ENCODE data around the gene YTHDC1.
A peak's percentile ranks its signal among the peaks of the same experiment; 100 is the strongest.

The YTHDC1 gene

GRCh38 chr4:68352791-68353190 lies 2.9 kb upstream of the YTHDC1 start:
- no peak for DNase-seq

GRCh38 chr4:68349279-68349648 lies 626 bp downstream of the YTHDC1 start:
- DNase-seq = peak in 1 of 2 donors; percentile 47

DNA sequence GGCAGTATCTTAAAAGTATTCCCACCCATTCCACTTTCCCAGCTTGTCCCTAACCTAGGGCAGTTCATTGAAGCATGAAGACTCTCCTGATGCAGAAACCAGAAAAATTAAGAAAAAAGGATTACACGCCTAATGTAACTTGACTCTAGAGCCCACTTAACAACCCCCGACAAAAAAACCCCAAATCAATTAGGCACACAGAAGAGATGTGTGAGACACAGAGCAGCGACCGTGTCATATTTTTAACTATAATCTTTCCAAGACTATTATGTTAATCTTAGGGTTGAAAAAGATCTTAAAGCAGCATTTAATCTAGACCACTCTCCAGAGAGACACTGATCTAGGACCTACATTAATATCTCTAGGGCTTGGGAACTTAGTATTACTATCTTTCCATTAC lies 1.3 kb downstream of the YTHDC1 start:
- peak in 1 of 2 donors; percentile 17 for DNase-seq

DNA sequence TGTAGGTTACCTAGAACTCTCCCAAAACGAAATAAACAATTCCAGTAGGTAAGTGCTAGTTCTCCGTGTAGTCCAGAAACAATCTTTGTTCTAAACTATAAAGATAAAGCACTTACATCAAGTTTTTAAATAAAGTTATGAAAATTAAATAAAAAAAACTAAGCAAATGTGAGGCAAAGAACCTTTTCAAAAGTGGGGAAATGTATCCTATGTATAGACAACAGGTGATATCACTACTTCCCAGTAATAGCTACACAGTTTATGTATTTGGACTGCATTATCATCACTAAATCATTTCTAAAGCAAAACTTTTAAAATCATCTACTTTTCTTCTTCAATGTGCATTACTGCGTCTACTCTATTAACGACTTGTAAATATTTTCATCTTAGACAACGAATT lies 2.0 kb downstream of the YTHDC1 start:
- no peak for DNase-seq

DNA sequence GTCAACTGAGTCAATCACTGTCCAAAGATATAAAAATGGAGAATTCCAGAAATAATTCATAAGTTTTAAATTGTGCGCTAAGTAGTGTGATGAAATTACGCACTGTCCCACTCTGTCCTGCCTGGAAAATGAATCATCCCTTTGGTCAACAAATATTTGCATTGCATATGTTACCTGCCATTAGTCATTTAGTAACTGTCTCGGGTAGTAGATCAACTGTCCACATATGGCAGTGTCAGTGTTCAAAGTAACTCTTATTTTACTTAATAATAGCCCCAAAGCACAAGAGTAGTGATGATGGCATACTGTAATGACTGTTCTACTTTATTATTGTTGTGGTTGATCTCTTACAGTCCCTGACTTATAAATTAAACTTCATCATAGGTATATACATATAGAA lies 3.4 kb downstream of the YTHDC1 start:
- DNase-seq = no peak

GRCh38 chr4:68344785-68345184 lies 5.1 kb downstream of the YTHDC1 start:
- no peak for DNase-seq

DNA sequence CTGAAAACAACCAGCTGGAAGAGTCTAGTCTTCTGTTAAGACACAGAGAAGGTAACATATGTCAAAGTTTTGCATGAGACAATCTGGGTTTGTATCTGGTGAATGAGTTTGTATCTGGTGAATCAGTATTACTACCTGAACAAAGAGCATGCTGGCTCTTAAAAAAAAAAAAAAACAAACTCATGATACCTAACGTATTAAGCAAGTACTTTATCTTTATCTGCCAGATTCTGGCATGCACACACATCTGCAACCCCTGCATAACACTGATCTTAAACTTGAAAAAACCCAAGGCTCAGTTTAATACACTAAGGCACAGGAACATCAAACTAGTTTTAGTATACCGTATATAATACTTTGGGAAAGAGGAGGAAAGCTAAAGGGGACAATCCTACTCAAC lies 5.8 kb downstream of the YTHDC1 start:
- no peak for DNase-seq

DNA sequence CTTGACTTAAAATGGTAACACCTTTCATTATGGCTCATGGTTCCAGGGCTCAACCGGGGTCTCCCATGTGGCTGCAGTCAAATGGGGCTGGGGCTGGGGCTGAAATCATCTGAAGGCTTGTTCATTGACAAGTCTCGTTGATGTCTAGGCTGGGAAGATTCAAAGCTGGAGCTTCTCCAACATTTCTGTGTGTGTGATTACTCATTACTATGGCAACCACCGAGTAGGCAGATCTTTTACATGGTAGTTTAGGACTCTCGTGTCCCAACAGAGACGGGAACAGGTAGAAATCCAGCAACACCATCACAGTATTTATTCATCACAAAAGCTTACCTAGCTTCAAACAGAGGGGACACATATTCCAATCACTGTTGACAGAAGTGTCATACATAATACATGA lies 7.8 kb downstream of the YTHDC1 start:
- no peak for DNase-seq

DNA sequence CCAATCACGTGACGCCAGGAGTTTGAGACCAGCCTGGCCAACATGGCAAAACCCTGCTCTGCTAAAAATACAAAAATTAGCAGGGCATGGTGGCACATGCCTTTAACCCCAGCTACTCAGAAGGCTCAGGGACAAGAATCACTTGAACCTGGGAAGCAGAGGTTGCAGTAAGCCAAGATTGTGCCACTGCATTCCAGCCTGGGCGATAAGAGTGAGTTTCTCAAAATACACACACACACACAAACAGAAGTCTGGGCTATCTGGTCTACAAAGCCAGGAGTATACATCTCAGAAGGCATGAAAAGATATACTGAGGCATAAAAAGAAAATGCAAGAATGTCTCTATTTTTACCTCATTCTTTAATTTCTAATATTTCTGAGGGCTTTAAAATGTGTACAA lies 11.3 kb downstream of the YTHDC1 start:
- no peak for DNase-seq

DNA sequence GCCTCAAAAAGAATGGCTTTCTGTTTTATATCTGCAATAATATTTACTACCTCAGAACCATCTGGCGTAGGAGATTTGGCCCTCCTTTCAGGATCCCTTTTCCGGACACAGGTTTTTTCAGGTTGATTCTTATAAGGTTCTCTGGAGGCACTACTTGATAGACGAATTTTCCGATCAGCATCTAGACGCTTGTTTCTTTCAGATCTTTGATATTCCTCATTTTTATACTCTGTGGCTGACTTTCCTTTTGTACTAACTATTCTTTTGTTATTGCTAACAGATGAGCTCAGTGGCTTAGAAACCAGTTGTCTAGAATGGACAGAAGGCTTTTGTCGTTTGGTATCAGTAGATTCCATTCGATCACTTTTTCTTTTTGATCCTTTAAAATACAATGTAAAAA lies 12.4 kb downstream of the YTHDC1 start:
- DNase-seq = no peak

DNA sequence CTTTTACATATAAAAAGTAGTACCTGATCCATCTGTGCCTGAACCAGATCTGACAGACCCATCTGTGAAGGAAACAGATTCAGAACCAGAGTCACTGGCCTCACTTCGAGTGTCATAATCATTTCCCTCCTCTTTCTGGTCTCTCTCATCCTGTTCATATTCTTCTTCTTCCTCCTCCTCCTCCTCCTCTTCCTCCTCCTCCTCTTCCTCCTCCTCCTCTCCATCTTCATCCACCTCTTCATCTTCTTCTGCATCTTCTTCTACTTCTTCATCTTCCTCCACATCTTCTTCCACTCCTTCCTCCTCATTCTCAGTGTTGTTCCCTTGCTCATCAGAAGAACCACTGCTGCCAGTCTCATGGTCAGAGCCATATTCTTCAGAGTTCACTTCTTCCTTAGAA lies 12.9 kb downstream of the YTHDC1 start:
- no peak for DNase-seq

- no peak for DNase-seq
These were observed 13.4 kb downstream of the YTHDC1 start for GRCh38 chr4:68336530-68336929.

DNA sequence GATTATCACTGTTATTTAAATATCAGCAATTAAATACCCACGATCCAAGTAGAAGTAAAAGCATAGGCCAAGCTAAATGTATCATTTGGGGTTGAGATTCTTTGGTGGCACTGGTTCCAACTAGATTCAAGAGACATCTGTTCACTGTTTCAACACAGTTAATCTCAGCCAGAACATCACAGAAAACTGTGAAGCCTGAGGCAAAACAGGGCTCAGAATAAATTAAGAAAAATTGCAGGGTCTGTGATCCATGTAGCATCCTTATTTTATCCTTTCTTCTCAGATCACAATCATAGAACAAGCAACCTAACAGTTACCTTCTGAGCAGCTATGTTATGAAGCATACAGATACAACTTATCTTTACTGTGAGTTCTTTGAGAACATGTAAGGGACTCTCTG lies 23.7 kb downstream of the YTHDC1 start:
- DNase-seq = no peak

DNA sequence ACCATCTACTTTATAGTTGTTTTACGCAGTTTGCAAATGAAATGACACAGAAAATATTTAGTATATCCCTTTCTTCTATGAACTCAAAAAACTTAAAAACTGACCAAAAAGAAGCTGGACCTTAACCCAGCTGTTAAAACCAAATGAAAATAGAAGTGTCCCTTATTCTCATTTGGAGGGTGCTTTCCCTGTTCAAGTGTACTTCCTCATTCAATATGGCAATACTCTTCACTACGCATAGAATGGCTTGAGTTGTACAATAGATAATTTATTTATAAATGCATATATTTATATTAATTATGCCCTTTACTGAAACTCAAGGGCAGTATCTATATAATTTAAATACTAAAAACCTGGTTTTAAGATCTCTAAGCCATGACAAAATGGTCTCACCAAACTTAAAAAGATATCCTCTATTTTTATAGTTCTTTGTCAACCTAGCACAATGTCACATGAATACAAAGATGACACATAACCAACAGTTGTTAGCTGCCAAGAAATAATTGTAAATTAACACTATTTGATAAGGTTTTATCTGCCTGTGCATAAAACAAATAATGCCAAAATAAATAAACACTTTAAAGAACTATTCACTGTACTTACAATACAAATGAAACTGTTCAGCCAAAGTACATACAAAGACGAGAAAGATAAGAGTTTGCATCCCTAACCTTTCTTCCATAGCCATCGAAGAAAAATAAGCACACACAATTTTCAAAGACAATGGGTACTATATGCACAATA lies 25.2 kb downstream of the YTHDC1 start:
- no peak for DNase-seq

GRCh38 chr4:68319040-68319439 lies 30.9 kb downstream of the YTHDC1 start:
- DNase-seq = no peak

- DNase-seq = no peak
These were observed 33.5 kb downstream of the YTHDC1 start for GRCh38 chr4:68316193-68316969.

- DNase-seq = no peak
These were observed 39.1 kb downstream of the YTHDC1 start for GRCh38 chr4:68310651-68311247.

GRCh38 chr4:68304731-68305130 lies 45.2 kb downstream of the YTHDC1 start:
- DNase-seq = no peak

DNA sequence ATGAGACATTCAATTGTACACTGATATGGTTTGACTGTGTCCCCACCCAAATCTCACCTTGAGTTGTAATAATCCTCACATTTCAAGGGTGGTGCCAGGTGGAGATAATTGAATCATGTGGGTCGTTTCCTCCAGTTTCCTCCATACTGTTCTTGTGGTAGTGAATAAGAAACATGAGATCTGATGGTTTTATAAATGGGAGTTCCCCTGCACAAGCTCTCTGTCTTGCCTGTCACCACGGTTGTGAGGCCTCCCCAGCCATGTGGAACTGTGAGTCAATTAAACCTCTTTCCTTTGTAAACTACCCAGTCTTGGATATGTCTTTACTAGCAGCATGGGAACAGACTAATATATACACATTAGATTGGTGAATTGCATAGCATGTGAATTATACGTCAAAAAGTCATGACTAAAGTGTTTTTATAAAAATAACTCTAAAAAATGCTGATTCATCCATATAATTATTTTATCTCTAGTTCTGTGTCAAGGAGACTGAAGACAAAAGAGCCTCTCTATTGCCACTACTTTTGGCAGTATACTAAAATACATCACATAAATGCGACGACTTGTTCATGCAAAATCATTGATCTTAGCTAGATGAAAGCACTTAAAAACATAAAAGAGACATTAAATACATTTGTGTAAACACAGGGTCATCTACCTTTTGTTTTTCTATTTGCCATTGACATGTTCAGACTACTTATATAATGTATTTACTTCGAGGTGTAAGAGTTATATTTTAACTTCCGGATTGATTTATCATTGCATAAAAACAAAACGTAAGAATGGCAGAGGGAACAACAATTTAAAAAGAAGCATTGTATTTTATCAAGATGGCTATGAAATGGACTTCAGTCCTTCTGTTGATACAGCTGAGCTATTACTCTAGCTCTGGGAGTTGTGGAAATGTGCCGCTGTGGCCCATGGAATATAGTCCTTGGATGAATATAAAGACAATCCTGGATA lies 50.1 kb downstream of the YTHDC1 start:
- DNase-seq = no peak

DNA sequence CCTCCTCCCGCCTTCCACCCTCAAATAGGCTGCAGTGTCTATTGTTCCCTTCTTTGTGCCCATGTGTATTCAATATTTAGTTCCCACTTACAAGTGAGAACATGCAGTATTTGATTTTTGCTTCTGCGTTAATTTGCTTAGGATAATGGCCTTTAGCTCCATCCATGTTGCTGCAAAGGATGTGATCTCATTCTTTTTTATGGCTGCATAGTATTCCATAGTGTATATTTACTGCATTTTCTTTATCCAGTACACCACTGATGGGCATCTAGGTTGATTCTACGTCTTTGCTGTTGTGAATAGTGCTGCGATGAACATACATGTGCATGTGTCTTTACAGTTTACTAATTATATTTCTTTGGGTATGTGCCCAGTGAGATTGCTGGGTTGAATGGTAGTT lies 52.8 kb downstream of the YTHDC1 start:
- DNase-seq = no peak

- DNase-seq = no peak
These were observed 58.6 kb downstream of the YTHDC1 start for GRCh38 chr4:68291256-68291655.

DNA sequence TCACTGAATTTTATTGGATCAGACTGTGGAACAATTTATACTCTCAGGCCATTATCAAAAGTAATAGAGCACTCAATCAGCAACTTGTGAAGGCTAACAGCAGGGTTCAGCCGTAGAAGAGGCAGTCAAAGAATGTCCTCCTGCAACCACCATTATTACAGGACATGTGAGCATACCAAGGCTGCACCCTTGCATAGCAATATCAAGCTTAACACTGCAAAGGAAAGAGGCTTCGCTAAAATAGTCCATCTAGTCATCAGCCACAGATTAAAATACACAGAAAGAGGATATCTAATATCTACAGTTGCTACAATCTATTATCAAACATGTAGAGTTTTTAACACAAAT lies 61.5 kb downstream of the YTHDC1 start:
- no peak for DNase-seq

Data from CD4-positive, alpha-beta T cell treated with Interferon alpha-2 for 1 hour (primary cell).